CD4-positive, alpha-beta memory T cell (primary cell): Measurements from ENCODE around the gene ASB2. TPM values are rescaled to one million over a fixed set of nuclear protein-coding genes. Genes with fewer than 3 reads are reported as not detected.

Source experiments
- CTCF ChIA-PET: fragments of 350-600 bp; sonication (Branson Sonifier 250); formaldehyde crosslinking; loops from one replicate; lab custom pipeline; 2021; ENCODE audit warnings: inconsistent platforms; ENCODE audit not compliant: partially characterized antibody; lab: Charles Lee
- POLR2A ChIA-PET: fragments of 350-600 bp; sonication (Branson Sonifier 250); formaldehyde crosslinking; loops from one replicate; lab custom pipeline; 2021; ENCODE audit not compliant: partially characterized antibody; lab: Charles Lee
- DNase-seq, 5 donors: peaks; one replicate each; pipeline versions ENCODE4 v3.0.0 to v3.0.0-alpha.2; 2020 to 2022; ENCODE audit warnings: mixed read lengths in 1 of 5
- H3K27ac ChIP-seq: one replicate; pipeline ENCODE4 v1.7.0; 2013; ENCODE audit warnings: low read depth, low read length
- H3K27me3 ChIP-seq: 2 replicates; pipeline ENCODE4 v1.7.0; 2013; ENCODE audit warnings: mild to moderate bottlenecking, low read length, moderate library complexity; ENCODE audit not compliant: insufficient read depth
- H3K36me3 ChIP-seq: 2 replicates; pipeline ENCODE4 v1.7.0; 2013; ENCODE audit warnings: mild to moderate bottlenecking, low read length, moderate library complexity; ENCODE audit not compliant: insufficient read depth
- H3K4me1 ChIP-seq: 2 replicates; pipeline ENCODE4 v1.7.0; 2013; ENCODE audit warnings: mild to moderate bottlenecking, low read length, moderate library complexity; ENCODE audit not compliant: insufficient read depth
- H3K4me3 ChIP-seq, 2 donors: one replicate each; pipeline ENCODE4 v1.7.0; 2013; ENCODE audit warnings: low read length in 2 of 2, mild to moderate bottlenecking in 1 of 2
- H3K9me3 ChIP-seq, 2 donors: one replicate each; pipeline ENCODE4 v1.7.0; 2013; ENCODE audit warnings: low read length in 2 of 2, control low read depth in 1 of 2; ENCODE audit not compliant: control insufficient read depth in 1 of 2
- H3K27ac Mint-ChIP-seq, 7 donors: one replicate each; pipeline ENCODE4 v1.8.0; 2020 to 2021; ENCODE audit warnings: mixed read lengths in 7 of 7, mild to moderate bottlenecking in 6 of 7, inconsistent platforms in 3 of 7, moderate library complexity in 3 of 7
- H3K27me3 Mint-ChIP-seq, 2 donors: one replicate each; pipeline ENCODE4 v1.8.0; 2020 to 2021; ENCODE audit warnings: mixed read lengths in 2 of 2
- H3K36me3 Mint-ChIP-seq, 2 donors: one replicate each; pipeline ENCODE4 v1.8.0; 2020 to 2021; ENCODE audit warnings: mixed read lengths in 2 of 2, inconsistent platforms in 1 of 2, mild to moderate bottlenecking in 1 of 2
- H3K4me1 Mint-ChIP-seq, 4 donors: one replicate each; pipeline ENCODE4 v1.8.0; 2020 to 2021; ENCODE audit warnings: mixed read lengths in 4 of 4, mild to moderate bottlenecking in 1 of 4
- H3K4me3 Mint-ChIP-seq, 8 donors: one replicate each; pipeline ENCODE4 v1.8.0; 2020 to 2021; ENCODE audit warnings: mixed read lengths in 8 of 8, mild to moderate bottlenecking in 7 of 8, moderate library complexity in 6 of 8, inconsistent platforms in 3 of 8
- H3K9me3 Mint-ChIP-seq, 8 donors: one replicate each; pipeline ENCODE4 v1.8.0; 2020 to 2021; ENCODE audit warnings: mixed read lengths in 8 of 8, mild to moderate bottlenecking in 5 of 8, inconsistent platforms in 3 of 8, moderate library complexity in 1 of 8
- intact Hi-C: fragments of 100-400 bp; cut with micrococcal nuclease; formaldehyde crosslinking; loops from one replicate; pipeline ENCODE4 v1.15.1; 2023
- polyA plus RNA-seq, 2 donors: library from polyadenylated mRNA; unstranded; fragments of 300-500 nt; fragmentation: Illumina TruSeq; gene quantifications; one replicate each; pipeline ENCODE4 v1.2.3, GENCODE V29; 2021
- total RNA-seq, 2 experiments: library from RNA; stranded (reverse); gene quantifications; one replicate each; pipeline ENCODE4 v1.2.3, GENCODE V29; 2021

Gene ASB2
- total and polyA plus RNA-seq, 4 experiments from 2014 or later = 0.87 to 29.7 (median 14.8) TPM

GRCh38 chr14:93902619-93903307 lies 73.6 kb downstream of the ASB2 start:
- intact Hi-C loops = no loop called here
- H3K27ac ChIP-seq = no peak overlapping the region
- Mint-ChIP-seq H3K27ac (no peak overlapping the region), H3K27me3 (peaks cover 2 to 11% of the 10 kb centered on the region in 2 donors), H3K4me3 (no peak overlapping the region), H3K4me1 (peaks cover 0 to 2% (median 0%) of the 10 kb centered on the region in 4 donors), H3K36me3 (no peaks in the 10 kb centered on the region), H3K9me3 (no peaks in the 10 kb centered on the region)
- H3K4me1 ChIP-seq = peaks cover 3% of the 10 kb centered on the region
- ChIA-PET POLR2A (no interaction called here), CTCF (interaction anchor here (1.7 kb wide), 1 partner anchor 10 kb away, joined by 7 read pairs; no protein-coding TSS in a partner anchor)
- no peaks in the 10 kb centered on the region for H3K27me3 ChIP-seq
- no peak for DNase-seq
- H3K4me3 ChIP-seq = no peak overlapping the region
- no peaks in the 10 kb centered on the region for H3K9me3 ChIP-seq
- H3K36me3 ChIP-seq = no peaks in the 10 kb centered on the region

GRCh38 chr14:93901813-93902212 lies 74.6 kb downstream of the ASB2 start:
- H3K4me1 Mint-ChIP-seq = peaks cover 0 to 2% (median 0%) of the 10 kb centered on the region in 4 donors
- Histone ChIP-seq H3K27ac (no peak overlapping the region), H3K36me3 (no peaks in the 10 kb centered on the region), H3K9me3 (no peaks in the 10 kb centered on the region), H3K27me3 (no peaks in the 10 kb centered on the region), H3K4me1 (peaks cover 3% of the 10 kb centered on the region), H3K4me3 (no peak overlapping the region)
- peaks cover 2 to 15% of the 10 kb centered on the region in 2 donors for H3K27me3 Mint-ChIP-seq
- ChIA-PET POLR2A (no interaction called here), CTCF (interaction anchor here (1.7 kb wide), 1 partner anchor 9 kb away, joined by 7 read pairs; no protein-coding TSS in a partner anchor)
- H3K4me3 Mint-ChIP-seq = no peak overlapping the region
- DNase-seq = no peak
- no peaks in the 10 kb centered on the region for H3K9me3 Mint-ChIP-seq
- no peaks in the 10 kb centered on the region for H3K36me3 Mint-ChIP-seq
- intact Hi-C loops = no loop called here
- no peak overlapping the region for H3K27ac Mint-ChIP-seq

- H3K27ac ChIP-seq = no peak overlapping the region
- Mint-ChIP-seq H3K27me3 (peaks cover 2 to 4% of the 10 kb centered on the region in 2 donors), H3K4me3 (no peak overlapping the region), H3K4me1 (no peaks in the 10 kb centered on the region), H3K36me3 (no peaks in the 10 kb centered on the region), H3K9me3 (peaks cover 0 to 3% (median 0%) of the 10 kb centered on the region in 8 donors), H3K27ac (no peak overlapping the region)
- intact Hi-C loops = loop anchor here (10.0 kb wide), 1 partner anchor 664 kb away; no protein-coding TSS in a partner anchor
- POLR2A ChIA-PET = no interaction called here
- no peaks in the 10 kb centered on the region for H3K27me3 ChIP-seq
- no peaks in the 10 kb centered on the region for H3K4me1 ChIP-seq
- no peaks in the 10 kb centered on the region for H3K9me3 ChIP-seq
- no peak overlapping the region for H3K4me3 ChIP-seq
- CTCF ChIA-PET = interaction anchor here (1.5 kb wide), 1 partner anchor 10 kb away, joined by 4 read pairs; no protein-coding TSS in a partner anchor
- no peaks in the 10 kb centered on the region for H3K36me3 ChIP-seq
- no peak for DNase-seq
Measured at GRCh38 chr14:93898731-93899130, 77.6 kb downstream of the ASB2 start.

GRCh38 chr14:93898081-93898611 lies 78.2 kb downstream of the ASB2 start:
- no peak overlapping the region for H3K4me3 Mint-ChIP-seq
- peaks cover 0 to 3% (median 0%) of the 10 kb centered on the region in 8 donors for H3K9me3 Mint-ChIP-seq
- Histone ChIP-seq H3K27ac (no peak overlapping the region), H3K36me3 (no peaks in the 10 kb centered on the region), H3K4me3 (no peak overlapping the region), H3K27me3 (no peaks in the 10 kb centered on the region), H3K9me3 (no peaks in the 10 kb centered on the region), H3K4me1 (no peaks in the 10 kb centered on the region)
- intact Hi-C loops = loop anchor here (10.0 kb wide), 1 partner anchor 663 kb away; no protein-coding TSS in a partner anchor
- no peaks in the 10 kb centered on the region for H3K36me3 Mint-ChIP-seq
- no peaks in the 10 kb centered on the region for H3K4me1 Mint-ChIP-seq
- no peak for DNase-seq
- POLR2A ChIA-PET = no interaction called here
- CTCF ChIA-PET = interaction anchor here (1.2 to 1.5 kb wide), 3 partner anchors 9 to 13 kb away, joined by 3 to 4 read pairs (median 4); no protein-coding TSS in a partner anchor
- H3K27ac Mint-ChIP-seq = no peak overlapping the region
- peaks cover 2 to 4% of the 10 kb centered on the region in 2 donors for H3K27me3 Mint-ChIP-seq

- Histone ChIP-seq H3K4me3 (no peak overlapping the region), H3K9me3 (no peaks in the 10 kb centered on the region), H3K36me3 (no peaks in the 10 kb centered on the region), H3K4me1 (no peaks in the 10 kb centered on the region), H3K27me3 (no peaks in the 10 kb centered on the region), H3K27ac (no peak overlapping the region)
- Mint-ChIP-seq H3K27me3 (peaks cover 2 to 4% of the 10 kb centered on the region in 2 donors), H3K4me1 (no peaks in the 10 kb centered on the region), H3K4me3 (no peak overlapping the region), H3K9me3 (peaks cover 0 to 3% (median 0%) of the 10 kb centered on the region in 8 donors), H3K36me3 (no peaks in the 10 kb centered on the region), H3K27ac (no peak overlapping the region)
- ChIA-PET CTCF (interaction anchor here (0.8 to 1.4 kb wide), 4 partner anchors 9 to 13 kb away, joined by 3 to 4 read pairs (median 3); no protein-coding TSS in a partner anchor), POLR2A (no interaction called here)
- no peak for DNase-seq
- intact Hi-C loops = loop anchor here (10.0 kb wide), 1 partner anchor 663 kb away; no protein-coding TSS in a partner anchor
Measured at GRCh38 chr14:93897476-93897845, 78.9 kb downstream of the ASB2 start.

GRCh38 chr14:93895023-93895604 lies 81.3 kb downstream of the ASB2 start:
- H3K4me3 Mint-ChIP-seq = no peak overlapping the region
- no peaks in the 10 kb centered on the region for H3K9me3 ChIP-seq
- DNase-seq = no peak
- no peak overlapping the region for H3K27ac Mint-ChIP-seq
- H3K9me3 Mint-ChIP-seq = peaks cover 0 to 3% (median 0%) of the 10 kb centered on the region in 8 donors
- intact Hi-C loops = loop anchor here (10.0 kb wide), 1 partner anchor 660 kb away; no protein-coding TSS in a partner anchor
- H3K4me1 ChIP-seq = no peaks in the 10 kb centered on the region
- no peaks in the 10 kb centered on the region for H3K36me3 Mint-ChIP-seq
- H3K27ac ChIP-seq = no peak overlapping the region
- ChIA-PET POLR2A (no interaction called here), CTCF (interaction anchor here (1.2 to 1.4 kb wide), 3 partner anchors 10 to 687 kb away, joined by 3 to 4 read pairs (median 3); no protein-coding TSS in a partner anchor)
- H3K27me3 Mint-ChIP-seq = peaks cover 4 to 11% of the 10 kb centered on the region in 2 donors
- H3K36me3 ChIP-seq = no peaks in the 10 kb centered on the region
- H3K4me1 Mint-ChIP-seq = no peaks in the 10 kb centered on the region
- no peak overlapping the region for H3K4me3 ChIP-seq
- no peaks in the 10 kb centered on the region for H3K27me3 ChIP-seq
